Fibroblast of lung (primary cell): ENCODE measurements around the gene CCDC8.

Experiments used
- CTCF ChIP-seq, 2 donors: IDR thresholded peaks in 1 of 2; conservative IDR thresholded peaks in 1 of 2; 1 replicate in 1 of 2; 2 replicates in 1 of 2; pipeline ENCODE4 v1.5.1; 2011 to 2012; ENCODE audit warnings: low read length in 2 of 2, control low read depth in 1 of 2, inconsistent platforms in 1 of 2, low read depth in 1 of 2, mild to moderate bottlenecking in 1 of 2
- EZH2 ChIP-seq: IDR thresholded peaks from 2 replicates; pipeline ENCODE4 v1.5.1; 2012; ENCODE audit warnings: low read length, control low read depth, mild to moderate bottlenecking; ENCODE audit errors: missing control alignments

DNA sequence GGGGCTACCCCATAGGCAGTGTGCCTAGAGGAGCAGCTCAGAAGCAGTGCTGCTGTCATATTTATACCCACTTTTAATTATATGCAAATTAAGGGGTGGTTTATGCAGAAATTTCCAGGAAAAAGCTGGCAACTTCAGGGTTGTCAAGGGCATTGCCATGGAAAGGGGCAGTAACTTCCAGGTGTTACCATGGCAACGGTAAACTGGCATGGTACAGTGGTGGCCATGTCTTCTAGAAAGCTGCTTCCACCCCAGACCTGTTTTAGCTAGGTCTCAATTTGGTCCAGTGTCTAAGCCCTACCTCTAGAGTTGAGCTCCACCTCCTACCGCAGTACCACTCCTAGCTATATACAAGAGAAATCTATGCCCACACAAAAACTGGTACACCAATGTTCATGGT lies 46.7 kb upstream of the CCDC8 start:
- TF ChIP-seq CTCF (conservative IDR thresholded peaks at IDR 0.05 in 1 of 2, IDR thresholded peaks at IDR 0.05 in 1 of 2; ENCODE audit: low read depth in 1 of 2, low read length in 2 of 2) = no peak
- TF ChIP-seq EZH2 = no peak
